Calu3 (cell line): Measurements from ENCODE around the gene VWF. TPM values are rescaled to one million over a fixed set of nuclear protein-coding genes. Genes with fewer than 3 reads are reported as not detected.

Source experiments
- BruUV-seq: library from RNA; stranded (reverse); fragments of 400-500 nt; replicated peaks from 2 replicates; lab custom pipeline; 2021; lab: Mats Ljungman, UMichigan
- CTCF ChIA-PET: fragments of 300-600 bp; sonication (Branson Sonifier 250); formaldehyde crosslinking; loops from one replicate; lab custom pipeline; 2022; ENCODE audit warnings: antibody characterized with exemption; lab: Charles Lee
- DNase-seq: peaks from one replicate; pipeline ENCODE4 v3.0.0; 2022
- H3K27ac Mint-ChIP-seq: one replicate; pipeline ENCODE4 v1.8.0; 2022; ENCODE audit warnings: mixed read lengths; ENCODE audit not compliant: unreplicated experiment
- H3K27me3 Mint-ChIP-seq: one replicate; pipeline ENCODE4 v1.8.0; 2022; ENCODE audit warnings: mixed read lengths; ENCODE audit not compliant: unreplicated experiment
- H3K36me3 Mint-ChIP-seq: one replicate; pipeline ENCODE4 v1.8.0; 2022; ENCODE audit warnings: mild to moderate bottlenecking, moderate library complexity, mixed read lengths; ENCODE audit not compliant: insufficient read depth, unreplicated experiment
- H3K4me1 Mint-ChIP-seq: one replicate; pipeline ENCODE4 v1.8.0; 2022; ENCODE audit warnings: mild to moderate bottlenecking, low read depth, mixed read lengths; ENCODE audit not compliant: unreplicated experiment
- H3K4me3 Mint-ChIP-seq: one replicate; pipeline ENCODE4 v1.8.0; 2022; ENCODE audit warnings: mild to moderate bottlenecking, low read depth, moderate library complexity, mixed read lengths; ENCODE audit not compliant: unreplicated experiment
- H3K9me3 Mint-ChIP-seq: one replicate; pipeline ENCODE4 v1.8.0; 2022; ENCODE audit warnings: low read depth, mixed read lengths; ENCODE audit not compliant: unreplicated experiment
- CTCF ChIP-seq: fragments of 200-600 bp; IDR thresholded peaks from one replicate; pipeline ENCODE4 v1.8.0; 2022; ENCODE audit warnings: antibody characterized with exemption; ENCODE audit not compliant: unreplicated experiment
- intact Hi-C: fragments of 100-400 bp; cut with micrococcal nuclease; formaldehyde crosslinking; loops from one replicate; pipeline ENCODE4 v1.10.0; 2022; ENCODE audit not compliant: unreplicated experiment
- total RNA-seq: library from RNA; stranded (reverse); gene quantifications from 2 replicates; pipeline ENCODE4 v1.2.3, GENCODE V29; 2022

VWF gene
- total RNA-seq, 1 experiment from 2014 or later, result not detected

- peaks cover 28% of the 10 kb centered on the region for H3K27me3 Mint-ChIP-seq
- BruUV-seq, result no TSS peak
- CTCF ChIA-PET, result interaction anchor here (1.1 to 3.8 kb wide), 2 partner anchors 51 to 60 kb away, joined by 3 to 88 read pairs; no protein-coding TSS in a partner anchor
- H3K4me1 Mint-ChIP-seq, result peaks cover 8% of the 10 kb centered on the region
- no peak for DNase-seq
- no peak for TF ChIP-seq CTCF
- no peaks in the 10 kb centered on the region for H3K36me3 Mint-ChIP-seq
- no peaks in the 10 kb centered on the region for H3K9me3 Mint-ChIP-seq
- intact Hi-C loops, result loop anchor here (10.0 kb wide), 1 partner anchor 297 kb away; no protein-coding TSS in a partner anchor
- H3K27ac Mint-ChIP-seq, result no peak overlapping the region
- H3K4me3 Mint-ChIP-seq, result no peak overlapping the region
Observed at GRCh38 chr12:5987573-5987972, 136.9 kb downstream of the VWF start.

GRCh38 chr12:5985471-5985870 lies 139.0 kb downstream of the VWF start:
- intact Hi-C loops, result loop anchor here (10.0 kb wide), 1 partner anchor 299 kb away; no protein-coding TSS in a partner anchor
- H3K27ac Mint-ChIP-seq, result no peak overlapping the region
- peaks cover 8% of the 10 kb centered on the region for H3K4me1 Mint-ChIP-seq
- no peak for DNase-seq
- no TSS peak for BruUV-seq
- no peak for TF ChIP-seq CTCF
- H3K4me3 Mint-ChIP-seq, result no peak overlapping the region
- peaks cover 17% of the 10 kb centered on the region for H3K27me3 Mint-ChIP-seq
- H3K36me3 Mint-ChIP-seq, result no peaks in the 10 kb centered on the region
- no peaks in the 10 kb centered on the region for H3K9me3 Mint-ChIP-seq
- CTCF ChIA-PET, result no interaction called here

- Mint-ChIP-seq H3K9me3 (no peaks in the 10 kb centered on the region), H3K4me1 (peaks cover 8% of the 10 kb centered on the region), H3K27ac (no peak overlapping the region), H3K36me3 (no peaks in the 10 kb centered on the region), H3K27me3 (peaks cover 17% of the 10 kb centered on the region), H3K4me3 (no peak overlapping the region)
- DNase-seq, result no peak
- intact Hi-C loops, result loop anchor here (10.0 kb wide), 1 partner anchor 300 kb away; no protein-coding TSS in a partner anchor
- TF ChIP-seq CTCF, result no peak
- BruUV-seq, result no TSS peak
- CTCF ChIA-PET, result no interaction called here
Observed at GRCh38 chr12:5984873-5985272, 139.6 kb downstream of the VWF start.

GRCh38 chr12:5982106-5982505 lies 142.4 kb downstream of the VWF start:
- DNase-seq, result no peak
- Mint-ChIP-seq H3K9me3 (no peaks in the 10 kb centered on the region), H3K27me3 (peaks cover 7% of the 10 kb centered on the region), H3K4me3 (no peak overlapping the region), H3K36me3 (no peaks in the 10 kb centered on the region), H3K4me1 (no peaks in the 10 kb centered on the region), H3K27ac (no peak overlapping the region)
- BruUV-seq, result no TSS peak
- intact Hi-C loops, result loop anchor here (10.0 kb wide), 1 partner anchor 303 kb away; no protein-coding TSS in a partner anchor
- TF ChIP-seq CTCF, result no peak
- CTCF ChIA-PET, result no interaction called here
